Loucy (cell line): ENCODE measurements around the gene B4GALNT3.

Experiments
- H2AFZ ChIP-seq: fragments of 200-600 bp; sonication (generic); 2 replicates; pipeline ENCODE4 v1.6.0; 2016; ENCODE audit warnings: antibody characterized with exemption, mild to moderate bottlenecking, low read length, moderate library complexity
- H3F3A ChIP-seq: fragments of 200-600 bp; 2 replicates; pipeline ENCODE4 v1.6.0; 2016; ENCODE audit warnings: antibody characterized with exemption, low read depth, mild to moderate bottlenecking
- H3K27me3 ChIP-seq: fragments of 200-600 bp; sonication (generic); 2 replicates; pipeline ENCODE4 v1.6.1; 2014; ENCODE audit warnings: low read length, mild to moderate bottlenecking; ENCODE audit not compliant: insufficient read depth, poor library complexity, severe bottlenecking
- H3K36me3 ChIP-seq: fragments of 200-600 bp; sonication (generic); 2 replicates; pipeline ENCODE4 v1.6.1; 2016; ENCODE audit warnings: low read length; ENCODE audit not compliant: insufficient read depth
- H3K4me1 ChIP-seq: fragments of 200-600 bp; sonication (generic); 2 replicates; pipeline ENCODE4 v1.5.1; 2014; ENCODE audit warnings: low read length, mild to moderate bottlenecking; ENCODE audit not compliant: insufficient read depth, poor library complexity, severe bottlenecking
- H3K4me2 ChIP-seq: fragments of 200-600 bp; sonication (generic); 2 replicates; pipeline ENCODE4 v1.6.0; 2014; ENCODE audit warnings: antibody characterized with exemption, low read length, low read depth, mild to moderate bottlenecking; ENCODE audit not compliant: poor library complexity, severe bottlenecking
- H3K4me3 ChIP-seq: fragments of 200-600 bp; sonication (generic); 2 replicates; pipeline ENCODE4 v1.5.1; 2014; ENCODE audit warnings: low read length, mild to moderate bottlenecking, mixed read lengths; ENCODE audit not compliant: poor library complexity, severe bottlenecking
- H3K79me2 ChIP-seq: fragments of 200-600 bp; sonication (generic); 2 replicates; pipeline ENCODE4 v1.6.1; 2014; ENCODE audit warnings: low read length; ENCODE audit not compliant: insufficient read depth
- H3K9ac ChIP-seq: fragments of 200-600 bp; sonication (generic); 2 replicates; pipeline ENCODE4 v1.6.0; 2014; ENCODE audit warnings: mild to moderate bottlenecking, low read depth, low read length, moderate library complexity; ENCODE audit not compliant: poor library complexity, severe bottlenecking
- H3K9me2 ChIP-seq: fragments of 200-600 bp; sonication (generic); replicated peaks from 2 replicates; pipeline ENCODE4 v1.6.1; 2016; ENCODE audit warnings: low read depth, low read length, mixed read lengths
- H3K9me3 ChIP-seq: fragments of 200-600 bp; sonication (generic); 2 replicates; pipeline ENCODE4 v1.6.1; 2014; ENCODE audit warnings: mild to moderate bottlenecking, antibody characterized with exemption, low read length, low read depth; ENCODE audit not compliant: insufficient read depth
- H4K20me1 ChIP-seq: fragments of 200-600 bp; sonication (generic); 2 replicates; pipeline ENCODE4 v1.6.0; 2014; ENCODE audit warnings: antibody characterized with exemption, low read length, mild to moderate bottlenecking; ENCODE audit not compliant: insufficient read depth, poor library complexity, severe bottlenecking
- CTCF ChIP-seq: fragments of 200-600 bp; sonication (generic); conservative IDR thresholded peaks from 2 replicates; pipeline ENCODE4 v1.5.1; 2014; ENCODE audit warnings: mild to moderate bottlenecking, antibody characterized with exemption, low read length
- EZH2phosphoT487 ChIP-seq: fragments of 200-600 bp; IDR thresholded peaks from 2 replicates; pipeline ENCODE4 v1.6.1; 2018; ENCODE audit warnings: antibody characterized with exemption, mild to moderate bottlenecking, moderate library complexity, borderline replicate concordance

B4GALNT3 gene

GRCh38 chr12:532908-533565, 73.3 kb downstream of the B4GALNT3 start:
- Histone ChIP-seq H3K4me2 (no peak overlapping the region), H3K4me1 (no peaks in the 10 kb centered on the region), H3K27me3 (no peaks in the 10 kb centered on the region), H3K9me3 (peaks cover 12% of the 10 kb centered on the region; the same call in 1 of the 2 replicates), H3K9ac (no peak overlapping the region), H3K4me3 (no peak overlapping the region), H4K20me1 (no peaks in the 10 kb centered on the region), H3K36me3 (no peaks in the 10 kb centered on the region), H3F3A (no peaks in the 10 kb centered on the region), H2AFZ (no peak overlapping the region), H3K9me2 (no peaks in the 10 kb centered on the region), H3K79me2 (no peaks in the 10 kb centered on the region)
- TF ChIP-seq CTCF, result no peak
- no peak for TF ChIP-seq EZH2phosphoT487

- Histone ChIP-seq H3K9ac (no peak overlapping the region), H3K9me3 (peaks cover 12% of the 10 kb centered on the region; the same call in 1 of the 2 replicates), H3K27me3 (no peaks in the 10 kb centered on the region), H3K9me2 (no peaks in the 10 kb centered on the region), H3K36me3 (no peaks in the 10 kb centered on the region), H3K4me3 (no peak overlapping the region), H4K20me1 (no peaks in the 10 kb centered on the region), H2AFZ (no peak overlapping the region), H3K79me2 (no peaks in the 10 kb centered on the region), H3F3A (no peaks in the 10 kb centered on the region), H3K4me2 (no peak overlapping the region), H3K4me1 (peaks cover 3% of the 10 kb centered on the region)
- no peak for TF ChIP-seq CTCF
- no peak for TF ChIP-seq EZH2phosphoT487
Observed at GRCh38 chr12:533718-534117, 74.0 kb downstream of the B4GALNT3 start.

GRCh38 chr12:534216-534615, 74.5 kb downstream of the B4GALNT3 start:
- H3K36me3 ChIP-seq, result no peaks in the 10 kb centered on the region
- H3K4me2 ChIP-seq, result no peak overlapping the region
- H4K20me1 ChIP-seq, result no peaks in the 10 kb centered on the region
- H3K9ac ChIP-seq, result no peak overlapping the region
- no peaks in the 10 kb centered on the region for H3F3A ChIP-seq
- H3K9me2 ChIP-seq, result no peaks in the 10 kb centered on the region
- peaks cover 10% of the 10 kb centered on the region; the same call in 1 of the 2 replicates for H3K9me3 ChIP-seq
- H2AFZ ChIP-seq, result no peak overlapping the region
- H3K4me3 ChIP-seq, result no peak overlapping the region
- peaks cover 8% of the 10 kb centered on the region for H3K4me1 ChIP-seq
- TF ChIP-seq CTCF, result no peak
- TF ChIP-seq EZH2phosphoT487, result no peak
- H3K79me2 ChIP-seq, result no peaks in the 10 kb centered on the region
- H3K27me3 ChIP-seq, result no peaks in the 10 kb centered on the region
